ENCODE data around the gene LRRC25. TPM values are rescaled to one million over a fixed set of nuclear protein-coding genes. Genes with fewer than 3 reads are reported as not detected.

LRRC25 gene
- total and polyA plus RNA-seq, 2 of the 4 experiments (the other 2 are of a cell fraction) = 0.03 TPM; not detected in 1

GRCh38 chr19:18439910-18440237 lies 42.5 kb upstream of the LRRC25 start:
- Histone ChIP-seq H4K91ac (ENCODE audit: insufficient read depth, low read depth, low read length) (no peak overlapping the region), H3K4ac (ENCODE audit: low read depth, low read length) (no peak overlapping the region), H2BK15ac (ENCODE audit: low read depth, low read length) (no peak overlapping the region), H2BK20ac (ENCODE audit: low read depth, low read length) (no peak overlapping the region), H3K14ac (replicated peaks; ENCODE audit: low read depth, low read length) (no peak overlapping the region), H3K56ac (ENCODE audit: extremely low read depth, insufficient read depth, low read length) (no peak overlapping the region), H3K27me3 (ENCODE audit: control insufficient read depth, insufficient read depth, low read length) (no peaks in the 10 kb centered on the region), H3K27ac (ENCODE audit: insufficient read depth, low read length) (no peak overlapping the region), H3K9me1 (ENCODE audit: insufficient read depth, low read length) (peaks cover 12% of the 10 kb centered on the region; the same call in 1 of the 2 replicates), H3K23ac (ENCODE audit: low read depth, low read length) (no peak overlapping the region), H3K4me1 (ENCODE audit: control insufficient read depth, insufficient read depth, low read length) (peaks cover 22% of the 10 kb centered on the region; the same call in 1 of the 2 replicates), H4K5ac (ENCODE audit: low read depth, low read length) (no peak overlapping the region), H2AFZ (replicated peaks; ENCODE audit: low read length, poor library complexity) (no peak overlapping the region), H4K8ac (ENCODE audit: low read depth in 2 of 2, low read length in 2 of 2) (no peak overlapping the region), H3K9me3 (ENCODE audit: control insufficient read depth, insufficient read depth, low read length) (no peaks in the 10 kb centered on the region), H3K4me2 (ENCODE audit: low read depth, low read length) (no peak overlapping the region), H2AK5ac (ENCODE audit: low read depth, low read length) (no peak overlapping the region), H2AK9ac (replicated peaks; ENCODE audit: low read depth, low read length, poor library complexity) (no peak overlapping the region), H2BK5ac (ENCODE audit: low read depth, low read length, poor library complexity, severe bottlenecking) (no peak overlapping the region), H3K9ac (ENCODE audit: low read depth, low read length) (no peak overlapping the region), H2BK120ac (ENCODE audit: low read depth, low read length) (no peak overlapping the region), H3K36me3 (ENCODE audit: control insufficient read depth, insufficient read depth, low read length) (peaks cover 31% of the 10 kb centered on the region), H3K4me3 (ENCODE audit: insufficient read depth, low read depth, low read length) (no peak overlapping the region), H4K20me1 (ENCODE audit: insufficient read depth, low read length) (peaks cover 56% of the 10 kb centered on the region), H3K79me1 (ENCODE audit: low read depth in 1 of 2, low read length in 2 of 2) (peaks cover 7 to 31% of the 10 kb centered on the region in 2 experiments; a peak in 3 of 4 replicates), H3K18ac (ENCODE audit: low read depth, low read length) (no peak overlapping the region)
- dilution Hi-C loops (cut with HindIII; ENCODE audit: low sequenced_read_pairs, unreplicated experiment) (no loop called here), intact Hi-C loops (cut with micrococcal nuclease) (no loop called here), in situ Hi-C loops (cut with MboI; ENCODE audit: low sequenced_read_pairs) (no loop called here)
- BruUV-seq (replicated peaks) = no TSS peak
- whole genome bisulfite sequencing, 2 experiments (ENCODE audit: extremely low coverage in 2 of 2, insufficient read length in 1 of 2) = 100% methylated on average over 3 of the region's 9 CpGs; no CpG with 5 or more reads in 1 of the 2 experiments
- TF ChIP-seq ELK1 (IDR thresholded peaks at IDR 0.05; ENCODE audit: borderline replicate concordance, low read depth, low read length) (no peak), MXI1 (IDR thresholded peaks at IDR 0.05; ENCODE audit: borderline replicate concordance, low read depth, low read length) (no peak), CEBPB (IDR thresholded peaks at IDR 0.05; ENCODE audit: low read depth, low read length) (no peak), RFX5 (IDR thresholded peaks at IDR 0.05; ENCODE audit: low read depth, low read length) (no peak), NFE2L2 (IDR thresholded peaks at IDR 0.05; ENCODE audit: low read depth, low read length) (no peak), CHD1 (IDR thresholded peaks at IDR 0.05; ENCODE audit: low read depth, low read length) (no peak)
- POLR2A ChIA-PET (ENCODE audit: unreplicated experiment) = no interaction called here
- CTCF ChIA-PET = no interaction called here
- no peak for DNase-seq
- ATAC-seq (ENCODE audit: low read depth) = no peak
